Effector CD4-positive, alpha-beta T cell (primary cell): ENCODE measurements around the gene KCNQ1OT1.

ENCODE experiments used
- DNase-seq: peaks from one replicate; pipeline ENCODE4 v3.0.0-alpha.2; 2020

KCNQ1OT1 gene

GRCh38 chr11:2736577-2737225, 36.9 kb upstream of the KCNQ1OT1 start:
- DNase-seq, result no peak

- no peak for DNase-seq
Observed at GRCh38 chr11:2735053-2735589, 35.3 kb upstream of the KCNQ1OT1 start.

- no peak for DNase-seq
Observed at GRCh38 chr11:2734181-2735052, 34.6 kb upstream of the KCNQ1OT1 start.

DNA sequence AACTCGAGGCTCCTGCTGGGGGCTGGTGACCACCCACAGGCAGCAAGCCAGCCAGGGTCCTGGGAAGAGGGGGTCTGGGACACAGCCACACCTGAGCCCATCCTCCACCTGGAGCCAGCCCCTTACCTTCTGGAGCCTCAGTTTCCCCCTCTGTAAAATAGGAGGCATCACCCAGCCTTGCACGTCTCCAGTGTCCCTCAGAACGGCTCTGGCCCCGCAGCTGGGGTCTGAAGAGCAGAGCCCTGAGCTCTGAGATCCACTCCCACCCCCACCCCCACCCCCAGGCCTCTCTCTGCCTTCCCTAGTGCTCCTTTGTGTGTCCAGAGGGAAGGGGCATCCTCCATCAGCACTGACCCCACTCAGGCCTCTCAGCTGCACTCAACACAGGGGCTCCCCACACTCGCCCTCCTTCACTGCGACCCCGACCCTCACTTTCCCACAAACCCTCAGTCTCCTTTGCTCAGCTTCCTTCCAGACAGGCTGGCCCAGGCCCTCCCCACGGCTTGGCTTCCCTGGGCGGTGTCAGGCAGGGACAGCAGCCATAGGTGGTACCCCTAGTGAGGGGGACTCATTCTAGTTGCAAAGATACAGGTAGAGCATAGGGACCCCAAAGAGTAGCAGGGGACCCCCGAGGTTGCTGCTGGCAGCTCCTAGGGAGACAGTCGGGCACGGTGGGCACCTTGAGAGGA, 33.3 kb upstream of the KCNQ1OT1 start:
- no peak for DNase-seq

DNA sequence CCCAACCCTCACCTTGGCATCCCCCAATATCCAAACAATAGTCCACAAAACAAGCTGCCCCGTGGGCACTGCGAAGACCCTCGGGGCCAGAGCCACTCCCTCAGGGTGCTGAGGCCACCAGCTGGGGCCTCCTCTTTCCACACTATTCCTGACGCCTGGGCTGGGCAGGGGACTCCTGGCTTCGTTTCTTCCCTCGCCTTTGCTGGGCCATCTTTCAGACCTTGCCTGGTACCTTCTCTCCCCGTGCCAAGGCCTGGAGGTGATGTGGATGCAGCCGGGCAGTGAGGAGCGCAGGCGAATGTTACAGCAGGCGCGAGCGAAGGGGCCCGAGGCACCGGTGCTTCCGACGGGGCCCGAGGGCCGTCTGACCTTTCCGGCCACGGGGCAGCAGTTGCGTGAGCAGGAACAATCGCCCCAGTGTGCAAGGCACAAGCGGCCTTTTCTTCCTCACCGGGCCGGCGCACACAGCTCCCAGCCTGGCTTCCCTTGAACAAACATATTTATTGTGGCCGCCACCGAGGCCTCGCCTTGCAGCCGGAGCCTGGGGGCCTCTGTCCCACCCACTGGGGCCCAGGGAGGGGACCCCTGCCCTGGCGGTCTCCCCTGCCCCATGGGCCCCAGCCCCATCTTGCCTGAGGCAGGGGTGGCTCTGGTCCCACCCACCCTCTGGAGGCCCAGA, 32.6 kb upstream of the KCNQ1OT1 start:
- no peak for DNase-seq

- no peak for DNase-seq
Observed at GRCh38 chr11:2731130-2732125, 31.6 kb upstream of the KCNQ1OT1 start.

- no peak for DNase-seq
Observed at GRCh38 chr11:2730272-2731129, 30.7 kb upstream of the KCNQ1OT1 start.

DNA sequence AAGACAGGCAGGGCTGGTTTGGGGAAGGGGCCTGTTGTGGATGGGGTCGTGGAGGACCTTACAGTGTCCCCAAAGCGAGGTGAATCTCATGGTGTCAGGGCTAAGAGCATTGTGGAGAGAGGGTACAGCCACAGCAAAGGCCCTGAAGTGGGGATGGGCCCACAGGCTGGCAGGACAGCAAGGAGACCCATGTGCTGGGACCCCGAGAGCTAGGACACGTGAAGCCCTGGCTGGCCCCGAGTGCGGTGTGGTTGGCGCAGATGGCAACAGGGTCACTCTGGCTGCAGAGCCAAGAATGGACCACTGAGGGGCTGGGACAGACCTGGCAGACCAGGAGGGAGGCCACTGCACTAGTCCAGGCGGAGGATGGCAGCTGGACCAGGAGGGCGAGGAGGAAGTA, 30.0 kb upstream of the KCNQ1OT1 start:
- no peak for DNase-seq

GRCh38 chr11:2728663-2729332, 29.0 kb upstream of the KCNQ1OT1 start:
- DNase-seq, result no peak

- no peak for DNase-seq
Observed at GRCh38 chr11:2728128-2728662, 28.4 kb upstream of the KCNQ1OT1 start.

DNA sequence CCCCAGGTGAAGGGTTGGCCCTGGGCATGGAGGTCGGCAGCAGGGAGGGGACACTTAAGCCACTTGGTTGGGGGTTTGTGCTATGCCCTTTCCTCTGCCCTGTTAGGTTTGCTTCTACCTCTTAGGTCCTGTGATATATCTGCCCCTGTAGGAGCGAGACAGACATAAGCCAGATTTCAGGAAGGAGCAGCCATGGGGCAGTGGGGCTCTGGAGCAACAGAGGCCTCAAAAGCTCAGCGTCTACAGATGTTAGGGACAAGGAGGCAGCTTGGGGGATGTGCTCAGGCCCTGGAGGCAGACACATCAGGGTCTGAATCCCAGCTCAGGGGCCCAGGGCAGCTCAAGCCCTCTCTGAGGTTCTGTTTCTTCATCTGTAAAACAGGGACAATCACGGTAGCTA, 27.2 kb upstream of the KCNQ1OT1 start:
- DNase-seq, result no peak

GRCh38 chr11:2725368-2726300, 25.8 kb upstream of the KCNQ1OT1 start:
- no peak for DNase-seq

DNA sequence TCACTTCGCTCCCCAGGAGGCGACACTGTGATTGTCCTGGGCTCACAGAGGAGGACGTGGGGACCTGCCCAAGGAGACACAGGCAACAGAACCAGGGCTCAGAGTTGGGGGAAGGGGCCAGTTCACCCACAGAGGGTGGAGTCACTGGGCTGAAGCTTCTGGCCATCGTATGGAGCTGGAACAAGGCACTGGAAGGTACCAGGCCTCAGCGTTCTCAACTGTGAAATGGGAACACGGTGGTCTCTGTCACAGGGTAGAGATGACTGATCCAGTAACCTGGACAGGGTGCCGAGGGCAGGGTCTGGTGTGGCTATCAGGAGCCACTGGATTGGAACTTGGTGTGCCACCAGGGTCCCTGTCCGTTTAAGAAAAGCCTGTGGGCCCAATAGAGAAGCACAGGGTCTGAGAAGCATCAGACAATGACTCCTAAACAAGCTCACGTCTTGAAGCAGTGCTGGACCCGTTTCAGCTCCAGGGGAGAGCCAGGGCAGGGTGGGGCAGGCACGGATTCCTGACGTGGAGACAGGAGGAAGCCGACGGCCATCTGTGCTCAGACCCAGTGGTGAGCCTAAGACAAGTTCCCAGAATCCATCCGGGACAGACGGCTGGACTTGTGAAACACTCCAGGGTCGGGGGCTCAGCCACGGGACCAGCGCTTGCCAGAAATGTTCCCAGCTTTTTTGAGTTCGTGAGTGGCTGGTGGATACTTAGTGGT, 25.0 kb upstream of the KCNQ1OT1 start:
- no peak for DNase-seq

- DNase-seq, result no peak
Observed at GRCh38 chr11:2724104-2724503, 24.3 kb upstream of the KCNQ1OT1 start.

DNA sequence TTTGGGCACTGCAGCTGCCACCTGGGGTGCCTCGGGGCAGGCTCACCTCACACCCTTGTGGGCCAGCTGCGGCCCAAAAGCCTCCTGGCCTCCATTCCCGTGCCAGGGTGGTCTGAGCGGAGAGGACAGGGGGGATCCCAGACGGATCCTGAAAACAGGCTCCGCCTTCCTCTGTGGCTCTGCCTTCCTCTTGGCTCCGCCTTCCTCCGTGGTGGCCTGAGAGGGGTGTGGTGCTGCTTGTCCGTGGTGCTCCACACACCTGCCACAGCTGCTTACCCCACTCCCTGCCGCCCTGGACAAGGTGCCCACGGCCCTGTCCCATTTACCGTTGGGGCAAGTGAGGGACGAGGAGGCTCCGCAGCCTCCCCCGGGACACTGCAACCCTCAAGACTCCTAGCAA, 23.2 kb upstream of the KCNQ1OT1 start:
- no peak for DNase-seq

DNA sequence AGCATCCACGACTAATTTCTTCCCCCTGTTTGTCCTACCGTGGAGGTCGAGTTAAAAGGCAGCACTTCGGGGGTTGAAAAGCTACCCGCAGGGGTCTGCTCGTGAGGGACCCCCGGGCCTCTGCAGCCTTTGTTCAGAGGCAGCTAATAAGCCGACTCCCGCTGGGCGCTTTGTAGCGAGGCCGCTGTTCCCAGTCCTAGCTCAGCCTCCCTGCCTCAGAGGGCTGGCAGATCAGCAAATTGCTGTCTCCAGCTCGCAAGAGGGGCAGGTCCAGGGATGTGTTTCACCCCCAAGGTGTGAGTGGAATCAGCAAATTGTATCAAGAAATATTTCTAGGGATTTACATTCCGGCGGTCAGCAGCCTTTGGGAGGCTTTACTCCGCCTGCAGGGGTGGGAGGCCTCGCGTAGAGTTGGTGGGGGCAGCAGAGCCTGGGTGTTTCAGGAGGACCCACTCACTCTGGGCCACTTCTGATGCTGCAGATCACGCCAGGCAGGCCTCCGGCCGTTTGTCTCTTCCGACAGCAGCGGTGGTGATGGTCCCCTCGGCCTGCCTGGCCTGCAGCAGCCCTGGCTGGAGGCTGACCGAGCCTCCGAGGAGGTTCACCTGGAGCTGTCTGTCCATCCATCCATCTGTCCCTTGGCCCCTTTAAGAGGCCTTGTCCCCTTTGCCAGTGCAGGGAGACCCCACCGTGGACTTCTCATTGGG, 21.6 kb upstream of the KCNQ1OT1 start:
- DNase-seq, result no peak
